H1 (cell line): Measurements from ENCODE around the gene CLDN3. TPM values are rescaled to one million over a fixed set of nuclear protein-coding genes. Genes with fewer than 3 reads are reported as not detected.

Experiments used
- CTCF ChIA-PET: fragments of 300-600 bp; sonication (Branson Sonifier 250); formaldehyde crosslinking; loops from one replicate; lab custom pipeline; 2021; ENCODE audit not compliant: partially characterized antibody; lab: Charles Lee
- POLR2A ChIA-PET: fragments of 300-600 bp; sonication (Branson Sonifier 250); formaldehyde crosslinking; loops from one replicate; lab custom pipeline; 2021; ENCODE audit warnings: inconsistent platforms; ENCODE audit not compliant: partially characterized antibody; lab: Charles Lee
- DNase-seq, 2 experiments: peaks; one replicate each; pipeline versions ENCODE4 v3.0.0 to v3.0.0-alpha.2; 2010 to 2022; ENCODE audit warnings: low spot score in 2 of 2, low read depth in 1 of 2, mixed read lengths in 1 of 2
- FAIRE-seq: peaks from 2 replicates; lab custom pipeline; 2011; peaks lifted over from hg19 to GRCh38; lab: Jason Lieb, UNC
- H2AFZ ChIP-seq: 2 replicates; pipeline ENCODE4 v1.8.1; 2012; ENCODE audit warnings: low read length, inconsistent platforms
- H2AK5ac ChIP-seq: 2 replicates; pipeline ENCODE4 v1.6.1; 2013; ENCODE audit warnings: low read depth, low read length
- H2BK120ac ChIP-seq: replicated peaks from 2 replicates; pipeline ENCODE3; 2013; ENCODE audit warnings: low read depth, low read length, inconsistent platforms
- H2BK12ac ChIP-seq: 2 replicates; pipeline ENCODE4 v1.6.1; 2013; ENCODE audit warnings: low read depth, low read length
- H2BK15ac ChIP-seq: 2 replicates; pipeline ENCODE4 v1.6.1; 2013; ENCODE audit warnings: low read length
- H2BK20ac ChIP-seq: 2 replicates; pipeline ENCODE4 v1.6.1; 2013; ENCODE audit warnings: low read length
- H2BK5ac ChIP-seq: 2 replicates; pipeline ENCODE4 v1.6.1; 2013; ENCODE audit warnings: low read depth, low read length
- H3K14ac ChIP-seq: 2 replicates; pipeline ENCODE4 v1.6.1; 2013; ENCODE audit warnings: inconsistent platforms; ENCODE audit not compliant: insufficient read length
- H3K18ac ChIP-seq: 2 replicates; pipeline ENCODE4 v1.6.1; 2013; ENCODE audit warnings: low read length; ENCODE audit errors: extremely low read depth
- H3K23ac ChIP-seq: 2 replicates; pipeline ENCODE4 v1.6.1; 2013; ENCODE audit warnings: inconsistent platforms; ENCODE audit not compliant: insufficient read length
- H3K23me2 ChIP-seq: 2 replicates; pipeline ENCODE4 v1.6.1; 2013; ENCODE audit warnings: low read depth, low read length
- H3K27ac ChIP-seq: 2 replicates; pipeline ENCODE4 v1.6.1; 2011; ENCODE audit warnings: low read depth, low read length, inconsistent platforms
- H3K27me3 ChIP-seq, 4 experiments: replicated peaks in 1 of 4; 1 replicate in 1 of 4; 2 replicates in 3 of 4; pipeline versions ENCODE4 v1.6.1 to v1.8.1; 2011 to 2013; ENCODE audit warnings: low read length in 3 of 4, mild to moderate bottlenecking in 3 of 4, inconsistent platforms in 2 of 4, mixed read lengths in 2 of 4, moderate library complexity in 1 of 4; ENCODE audit not compliant: control insufficient read depth in 3 of 4, insufficient read depth in 3 of 4; ENCODE audit errors: extremely low read depth in 1 of 4
- H3K36me3 ChIP-seq, 4 experiments: 2 replicates each; pipeline versions ENCODE4 v1.6.1 to v1.8.1; 2011 to 2013; ENCODE audit warnings: mild to moderate bottlenecking in 4 of 4, low read length in 3 of 4, moderate library complexity in 2 of 4, control low read depth in 1 of 4, inconsistent platforms in 1 of 4; ENCODE audit not compliant: insufficient read depth in 4 of 4, control insufficient read depth in 2 of 4
- H3K4ac ChIP-seq: replicated peaks from 2 replicates; pipeline ENCODE3; 2013; ENCODE audit warnings: low read length, low read depth, mixed read lengths, inconsistent platforms; ENCODE audit not compliant: insufficient read length
- H3K4me1 ChIP-seq, 4 experiments: replicated peaks in 1 of 4; 1 replicate in 1 of 4; 2 replicates in 3 of 4; pipeline versions ENCODE4 v1.6.1 to v1.8.1; 2011 to 2013; ENCODE audit warnings: low read length in 3 of 4, inconsistent platforms in 2 of 4, mixed read lengths in 1 of 4; ENCODE audit not compliant: insufficient read depth in 4 of 4, control insufficient read depth in 3 of 4
- H3K4me2 ChIP-seq, 2 experiments: 2 replicates each; pipeline versions ENCODE4 v1.6.1 to v1.8.1; 2011 to 2013; ENCODE audit warnings: low read depth in 2 of 2, low read length in 2 of 2, control low read depth in 1 of 2, inconsistent platforms in 1 of 2, mild to moderate bottlenecking in 1 of 2; ENCODE audit not compliant: insufficient read depth in 1 of 2
- H3K4me3 ChIP-seq, 4 experiments: fragments of 200-600, 300-600 bp in 1 of 4; sonication (generic), shearing (Covaris generic), sonication (Bioruptor Twin) in 1 of 4; 2 replicates each; pipeline versions ENCODE4 v1.5.1 to v1.8.1; 2011 to 2016; ENCODE audit warnings: low read length in 4 of 4, low read depth in 3 of 4, control low read depth in 2 of 4, inconsistent platforms in 2 of 4, mild to moderate bottlenecking in 2 of 4, mixed read lengths in 1 of 4, moderate library complexity in 1 of 4; ENCODE audit not compliant: insufficient read depth in 2 of 4; ENCODE audit errors: extremely low read depth in 1 of 4
- H3K56ac ChIP-seq: replicated peaks from 2 replicates; pipeline ENCODE3; 2013; ENCODE audit warnings: low read depth, mild to moderate bottlenecking, mixed read lengths, low read length, inconsistent platforms; ENCODE audit not compliant: insufficient read length
- H3K79me1 ChIP-seq: 2 replicates; pipeline ENCODE4 v1.6.1; 2013; ENCODE audit warnings: low read depth, low read length, control low read depth
- H3K79me2 ChIP-seq, 2 experiments: 2 replicates each; pipeline versions ENCODE4 v1.6.1 to v1.8.1; 2012 to 2013; ENCODE audit warnings: low read length in 2 of 2, mild to moderate bottlenecking in 2 of 2, inconsistent platforms in 1 of 2; ENCODE audit not compliant: insufficient read depth in 2 of 2, control insufficient read depth in 1 of 2
- H3K9ac ChIP-seq, 4 experiments: replicated peaks in 1 of 4; 1 replicate in 1 of 4; 2 replicates in 3 of 4; pipeline versions ENCODE4 v1.6.1 to v1.8.1; 2011 to 2013; ENCODE audit warnings: low read depth in 3 of 4, low read length in 3 of 4, control low read depth in 2 of 4, mild to moderate bottlenecking in 2 of 4, moderate library complexity in 2 of 4, inconsistent platforms in 1 of 4; ENCODE audit errors: extremely low read depth in 1 of 4
- H3K9me3 ChIP-seq, 2 experiments: 2 replicates each; pipeline versions ENCODE4 v1.6.1 to v1.8.1; 2012 to 2013; ENCODE audit warnings: mild to moderate bottlenecking in 2 of 2, moderate library complexity in 2 of 2, control low read depth in 1 of 2, inconsistent platforms in 1 of 2, low read depth in 1 of 2, low read length in 1 of 2, mixed read lengths in 1 of 2; ENCODE audit not compliant: insufficient read depth in 2 of 2
- H4K20me1 ChIP-seq, 2 experiments: replicated peaks in 1 of 2; 2 replicates each; pipeline versions ENCODE3 to v1.8.1; 2011 to 2013; ENCODE audit warnings: inconsistent platforms in 2 of 2, low read length in 2 of 2, mild to moderate bottlenecking in 1 of 2; ENCODE audit not compliant: insufficient read depth in 2 of 2, control insufficient read depth in 1 of 2
- H4K5ac ChIP-seq: 2 replicates; pipeline ENCODE4 v1.6.1; 2013; ENCODE audit warnings: low read length, low read depth, mixed read lengths, inconsistent platforms; ENCODE audit not compliant: insufficient read length
- H4K8ac ChIP-seq: 2 replicates; pipeline ENCODE4 v1.8.0; 2013; ENCODE audit warnings: mild to moderate bottlenecking, moderate library complexity, low read length, inconsistent platforms; ENCODE audit not compliant: insufficient read depth; ENCODE audit errors: extremely low read depth
- H4K91ac ChIP-seq: replicated peaks from 2 replicates; pipeline ENCODE3; 2013; ENCODE audit warnings: low read length, mixed read lengths, inconsistent platforms; ENCODE audit not compliant: insufficient read length
- EZH2 ChIP-seq: fragments of 200-600 bp; sonication (generic); IDR thresholded peaks from 2 replicates; pipeline ENCODE4 v1.7.1; 2012; ENCODE audit warnings: low read depth, mild to moderate bottlenecking, moderate library complexity, low read length, inconsistent platforms; ENCODE audit not compliant: severe bottlenecking
- WGBS, 2 experiments: shearing (Covaris generic) in 1 of 2; methylation state at CpG; one replicate each; pipeline versions ENCODE4 v1.1.6 to v1.1.7; 2013 to 2015; ENCODE audit warnings: low lambda C conversion rate in 2 of 2, mixed read lengths in 2 of 2, inconsistent platforms in 1 of 2, low coverage in 1 of 2, missing lambda C conversion rate in 1 of 2; ENCODE audit not compliant: insufficient replicate concordance in 2 of 2, insufficient coverage in 1 of 2, insufficient read length in 1 of 2; ENCODE audit errors: extremely low coverage in 1 of 2, missing lambda C conversion rate in 1 of 2; 5-methylcytosine and 5-hydroxymethylcytosine counted together
- polyA plus RNA-seq, 7 experiments: library from polyadenylated mRNA; depleted of rRNA in 3 of 7; stranded (reverse) in 5 of 7; unstranded in 2 of 7; fragments of >200 nt in 5 of 7; fragments of 200-250 nt in 2 of 7; gene quantifications; 1 replicate in 5 of 7; 2 replicates in 1 of 7; 4 replicates in 1 of 7; pipeline versions ENCODE4 v1.2.1 to v1.2.3, GENCODE V29; 2011 to 2013; ENCODE audit warnings: missing spikeins in 2 of 7, mixed read lengths in 2 of 7
- total RNA-seq: library from RNA; stranded (reverse); fragmentation: NEBNext Ultra II Directional; extraction: Animal tissue kit (Norgen Biotek cat#: 25700); gene quantifications from 2 replicates; pipeline ENCODE4 v1.2.1, GENCODE V29; 2021
- TF ChIP-seq, protein P1 (sequence below), 3 experiments: IDR thresholded peaks; 1 replicate in 2 of 3; 2 replicates in 1 of 3; pipeline versions ENCODE4 v1.5.1 to v1.6.1; 2011; ENCODE audit warnings: low read length in 3 of 3, mild to moderate bottlenecking in 3 of 3, inconsistent platforms in 2 of 3, low read depth in 1 of 3, moderate library complexity in 1 of 3; ENCODE audit not compliant: insufficient read depth in 1 of 3; ENCODE audit errors: control extremely low read depth in 1 of 3

The CLDN3 gene
- total and polyA plus RNA-seq, 2 of the 8 experiments (the other 6 are each of a cell fraction or from before 2014, with no cell fraction given), result 19.1 to 65.2 TPM

DNA sequence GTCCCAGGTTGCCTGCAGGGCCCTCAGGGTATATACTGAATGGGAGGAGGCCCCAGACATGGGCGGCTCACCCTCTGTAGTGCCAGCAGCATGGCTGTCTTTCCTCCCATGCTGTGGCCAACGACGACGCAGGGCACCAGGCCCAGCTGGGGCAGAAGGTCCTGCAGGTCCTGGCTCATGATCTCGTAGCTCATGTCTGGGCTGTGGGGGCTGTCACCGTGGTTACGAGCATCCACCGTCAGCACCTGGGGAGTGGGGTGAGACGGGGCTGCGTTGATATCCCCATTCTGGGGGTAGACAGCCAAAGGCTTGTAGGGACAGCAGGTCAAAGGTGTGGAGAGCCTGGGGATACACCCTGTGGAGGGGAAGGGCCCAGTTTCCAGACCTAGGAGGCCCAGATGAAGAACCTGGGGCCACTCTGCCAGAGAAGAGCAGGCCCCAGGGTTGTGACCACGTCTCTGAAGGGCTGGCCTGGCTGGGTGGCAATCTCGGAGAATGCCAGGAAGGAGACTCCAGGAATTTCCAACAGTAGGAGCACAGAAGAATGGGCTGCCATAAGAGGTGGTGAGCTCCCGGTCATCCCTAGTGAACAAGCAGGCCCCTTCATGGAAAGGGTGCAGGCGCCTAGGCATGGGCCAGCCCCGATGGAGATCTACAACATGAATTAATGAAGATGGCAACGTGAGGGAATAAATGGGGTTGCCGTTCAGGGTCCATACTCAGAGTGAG lies 32.4 kb downstream of the CLDN3 start:
- peaks cover 3 to 35% (median 19%) of the 10 kb centered on the region in 4 experiments for H3K4me1 ChIP-seq
- no peak for TF ChIP-seq EZH2
- TF ChIP-seq, protein P1, sequence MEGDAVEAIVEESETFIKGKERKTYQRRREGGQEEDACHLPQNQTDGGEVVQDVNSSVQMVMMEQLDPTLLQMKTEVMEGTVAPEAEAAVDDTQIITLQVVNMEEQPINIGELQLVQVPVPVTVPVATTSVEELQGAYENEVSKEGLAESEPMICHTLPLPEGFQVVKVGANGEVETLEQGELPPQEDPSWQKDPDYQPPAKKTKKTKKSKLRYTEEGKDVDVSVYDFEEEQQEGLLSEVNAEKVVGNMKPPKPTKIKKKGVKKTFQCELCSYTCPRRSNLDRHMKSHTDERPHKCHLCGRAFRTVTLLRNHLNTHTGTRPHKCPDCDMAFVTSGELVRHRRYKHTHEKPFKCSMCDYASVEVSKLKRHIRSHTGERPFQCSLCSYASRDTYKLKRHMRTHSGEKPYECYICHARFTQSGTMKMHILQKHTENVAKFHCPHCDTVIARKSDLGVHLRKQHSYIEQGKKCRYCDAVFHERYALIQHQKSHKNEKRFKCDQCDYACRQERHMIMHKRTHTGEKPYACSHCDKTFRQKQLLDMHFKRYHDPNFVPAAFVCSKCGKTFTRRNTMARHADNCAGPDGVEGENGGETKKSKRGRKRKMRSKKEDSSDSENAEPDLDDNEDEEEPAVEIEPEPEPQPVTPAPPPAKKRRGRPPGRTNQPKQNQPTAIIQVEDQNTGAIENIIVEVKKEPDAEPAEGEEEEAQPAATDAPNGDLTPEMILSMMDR (IDR thresholded peaks at IDR 0.05; ENCODE audit: control extremely low read depth in 1 of 3, insufficient read depth in 1 of 3, low read depth in 1 of 3, low read length in 3 of 3), result no peak

More for the DNA sequence above, 32.4 kb downstream of the CLDN3 start:
- H3K4me3 ChIP-seq, result peak overlapping the region; percentile 79 to 93 (median 86)
- WGBS, 2 experiments, result 72% methylated on average over 17 of the region's 17 CpGs; no CpG with 5 or more reads in 1 of the 2 experiments
- no peak overlapping the region for H3K4ac ChIP-seq
- no peak overlapping the region for H2BK15ac ChIP-seq
- H3K4me2 ChIP-seq, result peak overlapping the region; percentile 65 to 99
- no peak overlapping the region for H3K56ac ChIP-seq
- peak overlapping the region in 2 of 4 experiments; percentile 29 to 56; a peak in 3 of 7 replicates for H3K9ac ChIP-seq
- peaks cover 11% of the 10 kb centered on the region for H3K23me2 ChIP-seq
- peaks cover 0 to 2% (median 0%) of the 10 kb centered on the region in 4 experiments; a peak in 1 of 7 replicates for H3K27me3 ChIP-seq
- H4K8ac ChIP-seq, result no peak overlapping the region
- no peak overlapping the region for H3K14ac ChIP-seq
- no peak overlapping the region for H4K91ac ChIP-seq
- H3K79me1 ChIP-seq, result no peaks in the 10 kb centered on the region
- H2BK12ac ChIP-seq, result no peak overlapping the region
- H3K36me3 ChIP-seq, result peaks cover 4 to 16% (median 8%) of the 10 kb centered on the region in 4 experiments; a peak in 5 of 8 replicates
- H4K20me1 ChIP-seq, result peaks cover 8 to 20% of the 10 kb centered on the region in 2 experiments
- no peak for DNase-seq
- H4K5ac ChIP-seq, result no peak overlapping the region
- ChIA-PET CTCF (interaction anchor here (0.6 to 11.1 kb wide), 10 partner anchors 12 to 132 kb away, joined by 3 to 87 read pairs (median 5); no protein-coding TSS in a partner anchor), POLR2A (interaction anchor here (0.9 to 9.6 kb wide), 9 partner anchors 12 to 401 kb away, joined by 3 to 82 read pairs (median 3); partner anchors contain the start of genes BAZ1B and CLDN4)
- no peak overlapping the region for H2BK120ac ChIP-seq
- no peaks in the 10 kb centered on the region for H3K9me3 ChIP-seq
- no peak overlapping the region for H3K18ac ChIP-seq
- no peak overlapping the region for H3K27ac ChIP-seq
- H2BK5ac ChIP-seq, result no peak overlapping the region
- H2AK5ac ChIP-seq, result no peak overlapping the region
- no peak overlapping the region for H2AFZ ChIP-seq
- no peak for FAIRE-seq
- H3K79me2 ChIP-seq, result peaks cover 0 to 8% of the 10 kb centered on the region in 2 experiments; a peak in 1 of 4 replicates
- no peak overlapping the region for H2BK20ac ChIP-seq
- no peak overlapping the region for H3K23ac ChIP-seq
